SK-N-SH treated with all-trans-retinoic acid at 6 μM for 48 hours (cell line): ENCODE data around the gene CEND1.

Experiments
- ATAC-seq: fragments of 200-7000 bp; cut with Tn5 transposase; 3 replicates; pipeline ENCODE4 v1.9.1; 2020; ENCODE audit warnings: mild to moderate bottlenecking, moderate library complexity
- ARNTL ChIP-seq: fragments of 450-650 bp; formaldehyde crosslinking; IDR thresholded peaks from 2 replicates; pipeline ENCODE4 v1.5.0; 2020; ENCODE audit warnings: low read depth, mild to moderate bottlenecking, moderate library complexity, borderline replicate concordance
- BACH2 ChIP-seq: fragments of 250-450 bp; sonication (Bioruptor Pico); IDR thresholded peaks from 2 replicates; pipeline ENCODE4 v1.9.0; 2021; ENCODE audit warnings: mild to moderate bottlenecking, borderline replicate concordance
- CSDC2 ChIP-seq: fragments of 250-450 bp; sonication (Bioruptor Pico); IDR thresholded peaks from 2 replicates; pipeline ENCODE4 v1.5.0; 2020; ENCODE audit warnings: mild to moderate bottlenecking, moderate library complexity
- ESRRG ChIP-seq: fragments of 250-450 bp; sonication (Bioruptor Pico); IDR thresholded peaks from 2 replicates; pipeline ENCODE4 v1.6.1; 2021; ENCODE audit warnings: mild to moderate bottlenecking
- GLIS3 ChIP-seq: fragments of 250-450 bp; sonication (Bioruptor Pico); IDR thresholded peaks from 2 replicates; pipeline ENCODE4 v1.5.0; 2020; ENCODE audit warnings: mild to moderate bottlenecking, moderate library complexity
- ISL1 ChIP-seq: fragments of 250-450 bp; sonication (Bioruptor Pico); IDR thresholded peaks from 2 replicates; pipeline ENCODE4 v2.1.2; 2022; ENCODE audit warnings: mild to moderate bottlenecking, moderate library complexity
- OSR1 ChIP-seq: fragments of 250-450 bp; sonication (Bioruptor Pico); IDR thresholded peaks from 2 replicates; pipeline ENCODE4 v1.8.0; 2022; ENCODE audit warnings: moderate library complexity, mild to moderate bottlenecking, inconsistent platforms
- PPARA ChIP-seq: fragments of 250-450 bp; sonication (Bioruptor Pico); IDR thresholded peaks from 2 replicates; pipeline ENCODE4 v1.5.0; 2020; ENCODE audit warnings: mild to moderate bottlenecking, borderline replicate concordance
- RARB ChIP-seq: fragments of 250-450 bp; sonication (Bioruptor Pico); IDR thresholded peaks from 2 replicates; pipeline ENCODE4 v1.8.0; 2021; ENCODE audit warnings: mild to moderate bottlenecking, moderate library complexity
- SNAI2 ChIP-seq: fragments of 250-450 bp; sonication (Bioruptor Pico); IDR thresholded peaks from 2 replicates; pipeline ENCODE4 v1.5.0; 2020; ENCODE audit warnings: mild to moderate bottlenecking, moderate library complexity
- TCF4 ChIP-seq: fragments of 250-450 bp; sonication (Bioruptor Pico); IDR thresholded peaks from 2 replicates; pipeline ENCODE4 v1.8.0; 2021; ENCODE audit warnings: mild to moderate bottlenecking, moderate library complexity, borderline replicate concordance
- TOX ChIP-seq: fragments of 250-450 bp; sonication (Bioruptor Pico); IDR thresholded peaks from 2 replicates; pipeline ENCODE4 v1.8.0; 2021; ENCODE audit warnings: mild to moderate bottlenecking, moderate library complexity, borderline replicate concordance
- ZC3H10 ChIP-seq: fragments of 250-450 bp; sonication (Bioruptor Pico); IDR thresholded peaks from 2 replicates; pipeline ENCODE4 v1.5.1; 2021; ENCODE audit warnings: mild to moderate bottlenecking, moderate library complexity
- ZFP3 ChIP-seq: fragments of 250-450 bp; sonication (Bioruptor Pico); IDR thresholded peaks from 2 replicates; pipeline ENCODE4 v1.5.0; 2020; ENCODE audit warnings: mild to moderate bottlenecking, moderate library complexity
- ZFP30 ChIP-seq: fragments of 450-650 bp; formaldehyde crosslinking; IDR thresholded peaks from 2 replicates; pipeline ENCODE4 v1.5.0; 2022; ENCODE audit warnings: mild to moderate bottlenecking, moderate library complexity
- ZNF565 ChIP-seq: fragments of 450-650 bp; formaldehyde crosslinking; conservative IDR thresholded peaks from 2 replicates; pipeline ENCODE4 v1.5.0; 2020; ENCODE audit warnings: low read depth, mild to moderate bottlenecking, moderate library complexity
- TF ChIP-seq, protein P1 (sequence below): fragments of 250-450 bp; sonication (Bioruptor Pico); IDR thresholded peaks from 2 replicates; pipeline ENCODE4 v1.5.0; 2020; ENCODE audit warnings: mild to moderate bottlenecking, moderate library complexity
- TF ChIP-seq, protein P2 (sequence below): fragments of 250-450 bp; sonication (Bioruptor Pico); IDR thresholded peaks from 2 replicates; pipeline ENCODE4 v1.5.1; 2021; ENCODE audit warnings: mild to moderate bottlenecking, moderate library complexity
- TF ChIP-seq, protein P3 (sequence below): fragments of 250-450 bp; sonication (Bioruptor Pico); IDR thresholded peaks from 2 replicates; pipeline ENCODE4 v1.8.0; 2020; ENCODE audit warnings: mild to moderate bottlenecking, moderate library complexity, borderline replicate concordance
- TF ChIP-seq, protein P4 (sequence below): fragments of 250-450 bp; sonication (Bioruptor Pico); IDR thresholded peaks from 2 replicates; pipeline ENCODE4 v1.5.1; 2020; ENCODE audit warnings: low read depth, mild to moderate bottlenecking, moderate library complexity
- TF ChIP-seq, protein P5 (sequence below): fragments of 250-450 bp; sonication (Bioruptor Pico); IDR thresholded peaks from 2 replicates; pipeline ENCODE4 v1.8.0; 2021; ENCODE audit warnings: low read depth, mild to moderate bottlenecking, moderate library complexity, borderline replicate concordance

CEND1 gene

DNA sequence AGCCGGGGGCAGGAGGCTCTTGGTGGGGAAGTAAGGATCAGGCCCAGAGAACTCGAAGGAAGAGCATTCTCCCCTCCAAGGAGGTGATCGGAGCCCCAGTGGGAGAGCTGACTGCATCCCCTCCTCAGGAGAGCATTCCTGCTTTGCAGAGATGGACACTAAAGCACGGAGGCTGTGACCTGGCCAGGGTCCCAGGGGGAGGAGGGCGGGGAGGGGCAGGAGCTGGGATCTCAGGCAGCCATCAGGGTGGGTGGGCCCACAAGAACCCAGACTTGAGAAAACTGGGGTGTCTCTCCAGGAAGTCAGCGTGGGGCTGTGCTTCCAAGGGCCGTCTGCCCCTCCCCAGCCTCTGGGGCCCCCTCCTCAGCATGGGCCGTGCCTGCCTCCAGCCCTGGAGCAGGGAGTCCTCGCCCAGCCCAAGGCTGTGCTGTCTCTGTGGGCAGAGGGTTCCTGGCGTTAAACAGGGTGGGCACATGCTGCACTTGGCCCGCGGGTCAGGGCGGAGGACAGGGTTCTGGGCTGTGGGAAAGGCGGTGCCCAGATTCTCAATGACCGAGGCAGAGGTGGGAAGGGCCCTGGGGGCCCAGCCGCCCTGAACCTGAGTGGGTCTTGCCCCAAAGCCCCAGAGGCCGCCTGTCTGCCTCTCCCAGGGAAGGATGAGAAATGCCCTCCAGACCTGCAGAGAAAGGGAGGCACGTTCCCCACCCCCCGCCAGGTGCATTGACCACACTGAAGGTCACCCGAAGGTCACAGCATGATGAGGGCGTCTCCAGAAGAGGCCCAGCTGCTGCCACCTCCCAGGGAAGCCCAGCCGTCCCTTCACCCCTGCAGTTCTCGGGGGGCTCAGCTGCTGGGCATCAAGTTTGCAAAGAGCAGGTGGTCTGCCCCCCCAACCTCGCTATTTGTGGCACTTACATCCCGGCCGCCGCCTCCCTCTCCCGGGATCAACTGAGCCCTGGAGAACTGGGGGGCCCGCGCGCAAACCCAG lies 643 bp downstream of the CEND1 start:
- TF ChIP-seq ESRRG (CRISPR knock-in tag) (0 out of 2 replicates have a peak, but pooled peaks have one; percentile 55), ZNF565 (CRISPR knock-in tag) (no peak)
- peak; percentile 4 for ATAC-seq

DNA sequence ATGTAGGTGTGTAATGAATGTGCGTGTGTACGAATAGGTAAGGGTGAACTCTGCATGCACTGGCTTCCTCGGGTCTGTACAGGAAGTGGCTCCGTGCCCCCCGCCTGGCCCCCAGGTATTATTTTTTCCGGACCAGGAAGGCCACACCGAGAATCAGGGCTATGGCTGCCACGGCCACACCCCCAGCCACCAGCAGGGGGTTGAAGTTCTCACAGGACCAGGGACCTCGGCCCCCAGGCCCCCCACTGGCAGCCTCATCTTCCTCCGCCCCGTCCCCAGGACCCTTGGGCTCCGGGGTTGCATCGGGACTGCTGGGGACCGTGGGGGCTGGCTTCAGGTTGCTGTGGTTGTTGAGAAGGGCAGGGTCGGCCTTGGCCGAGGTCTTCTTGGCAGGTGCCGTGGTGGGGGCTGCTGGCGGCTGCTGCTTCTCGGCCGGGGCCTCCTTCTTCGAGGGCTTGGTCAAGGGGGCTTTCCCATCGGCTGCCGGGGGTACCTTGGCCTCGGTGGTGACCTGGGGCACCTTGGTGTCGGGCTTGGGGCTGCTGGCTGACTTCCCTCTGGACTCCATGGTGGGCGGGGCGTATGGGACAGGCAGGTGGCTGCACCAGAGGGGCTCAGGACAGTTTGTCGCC lies 1.8 kb downstream of the CEND1 start:
- ATAC-seq = no peak

DNA sequence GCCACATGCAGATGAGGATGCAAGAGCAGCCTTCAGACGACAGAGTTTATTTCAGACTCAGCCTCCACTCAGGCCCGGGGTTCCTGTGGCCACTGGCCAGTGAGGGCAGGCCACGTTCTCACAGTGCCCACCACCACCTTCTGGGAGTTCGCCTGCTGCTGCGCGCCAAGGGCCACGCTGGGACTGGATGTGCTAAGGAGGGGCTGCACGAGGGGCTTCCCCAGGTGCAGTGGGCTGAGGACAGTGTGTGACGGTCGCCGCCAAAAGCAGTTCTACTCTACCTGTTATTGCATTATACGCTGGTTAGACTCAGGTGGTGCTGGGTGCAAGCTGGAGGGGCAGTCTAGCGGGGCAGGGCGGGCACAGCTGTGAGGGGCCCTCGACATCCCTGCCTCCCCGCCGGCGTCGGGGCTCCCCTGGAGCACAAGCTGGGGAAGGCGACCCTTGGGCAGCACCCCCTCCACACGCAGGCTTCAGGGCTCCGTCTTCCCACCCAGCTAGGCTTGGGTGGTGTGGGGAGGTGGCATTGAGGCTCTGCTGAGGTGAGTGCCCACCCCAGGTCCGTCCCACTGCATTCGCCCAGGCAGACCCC lies 2.7 kb downstream of the CEND1 start:
- no peak for ATAC-seq
- TF ChIP-seq PPARA = no peak
- TF ChIP-seq ZFP3 = no peak
- TF ChIP-seq BACH2 (CRISPR knock-in tag) = no peak
- TF ChIP-seq, protein P1, sequence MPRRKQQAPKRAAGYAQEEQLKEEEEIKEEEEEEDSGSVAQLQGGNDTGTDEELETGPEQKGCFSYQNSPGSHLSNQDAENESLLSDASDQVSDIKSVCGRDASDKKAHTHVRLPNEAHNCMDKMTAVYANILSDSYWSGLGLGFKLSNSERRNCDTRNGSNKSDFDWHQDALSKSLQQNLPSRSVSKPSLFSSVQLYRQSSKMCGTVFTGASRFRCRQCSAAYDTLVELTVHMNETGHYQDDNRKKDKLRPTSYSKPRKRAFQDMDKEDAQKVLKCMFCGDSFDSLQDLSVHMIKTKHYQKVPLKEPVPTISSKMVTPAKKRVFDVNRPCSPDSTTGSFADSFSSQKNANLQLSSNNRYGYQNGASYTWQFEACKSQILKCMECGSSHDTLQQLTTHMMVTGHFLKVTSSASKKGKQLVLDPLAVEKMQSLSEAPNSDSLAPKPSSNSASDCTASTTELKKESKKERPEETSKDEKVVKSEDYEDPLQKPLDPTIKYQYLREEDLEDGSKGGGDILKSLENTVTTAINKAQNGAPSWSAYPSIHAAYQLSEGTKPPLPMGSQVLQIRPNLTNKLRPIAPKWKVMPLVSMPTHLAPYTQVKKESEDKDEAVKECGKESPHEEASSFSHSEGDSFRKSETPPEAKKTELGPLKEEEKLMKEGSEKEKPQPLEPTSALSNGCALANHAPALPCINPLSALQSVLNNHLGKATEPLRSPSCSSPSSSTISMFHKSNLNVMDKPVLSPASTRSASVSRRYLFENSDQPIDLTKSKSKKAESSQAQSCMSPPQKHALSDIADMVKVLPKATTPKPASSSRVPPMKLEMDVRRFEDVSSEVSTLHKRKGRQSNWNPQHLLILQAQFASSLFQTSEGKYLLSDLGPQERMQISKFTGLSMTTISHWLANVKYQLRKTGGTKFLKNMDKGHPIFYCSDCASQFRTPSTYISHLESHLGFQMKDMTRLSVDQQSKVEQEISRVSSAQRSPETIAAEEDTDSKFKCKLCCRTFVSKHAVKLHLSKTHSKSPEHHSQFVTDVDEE (CRISPR knock-in tag) = no peak
- no peak for TF ChIP-seq RARB (CRISPR knock-in tag)
- no peak for TF ChIP-seq ESRRG (CRISPR knock-in tag)
- TF ChIP-seq OSR1 = no peak
- no peak for TF ChIP-seq ZNF565 (CRISPR knock-in tag)
- no peak for TF ChIP-seq GLIS3 (CRISPR knock-in tag)
- TF ChIP-seq TCF4 (CRISPR knock-in tag) = no peak
- TF ChIP-seq SNAI2 = no peak
- no peak for TF ChIP-seq ZC3H10 (CRISPR knock-in tag)
- TF ChIP-seq, protein P2, sequence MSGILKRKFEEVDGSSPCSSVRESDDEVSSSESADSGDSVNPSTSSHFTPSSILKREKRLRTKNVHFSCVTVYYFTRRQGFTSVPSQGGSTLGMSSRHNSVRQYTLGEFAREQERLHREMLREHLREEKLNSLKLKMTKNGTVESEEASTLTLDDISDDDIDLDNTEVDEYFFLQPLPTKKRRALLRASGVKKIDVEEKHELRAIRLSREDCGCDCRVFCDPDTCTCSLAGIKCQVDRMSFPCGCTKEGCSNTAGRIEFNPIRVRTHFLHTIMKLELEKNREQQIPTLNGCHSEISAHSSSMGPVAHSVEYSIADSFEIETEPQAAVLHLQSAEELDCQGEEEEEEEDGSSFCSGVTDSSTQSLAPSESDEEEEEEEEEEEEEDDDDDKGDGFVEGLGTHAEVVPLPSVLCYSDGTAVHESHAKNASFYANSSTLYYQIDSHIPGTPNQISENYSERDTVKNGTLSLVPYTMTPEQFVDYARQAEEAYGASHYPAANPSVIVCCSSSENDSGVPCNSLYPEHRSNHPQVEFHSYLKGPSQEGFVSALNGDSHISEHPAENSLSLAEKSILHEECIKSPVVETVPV (CRISPR knock-in tag) = no peak
- TF ChIP-seq, protein P3, sequence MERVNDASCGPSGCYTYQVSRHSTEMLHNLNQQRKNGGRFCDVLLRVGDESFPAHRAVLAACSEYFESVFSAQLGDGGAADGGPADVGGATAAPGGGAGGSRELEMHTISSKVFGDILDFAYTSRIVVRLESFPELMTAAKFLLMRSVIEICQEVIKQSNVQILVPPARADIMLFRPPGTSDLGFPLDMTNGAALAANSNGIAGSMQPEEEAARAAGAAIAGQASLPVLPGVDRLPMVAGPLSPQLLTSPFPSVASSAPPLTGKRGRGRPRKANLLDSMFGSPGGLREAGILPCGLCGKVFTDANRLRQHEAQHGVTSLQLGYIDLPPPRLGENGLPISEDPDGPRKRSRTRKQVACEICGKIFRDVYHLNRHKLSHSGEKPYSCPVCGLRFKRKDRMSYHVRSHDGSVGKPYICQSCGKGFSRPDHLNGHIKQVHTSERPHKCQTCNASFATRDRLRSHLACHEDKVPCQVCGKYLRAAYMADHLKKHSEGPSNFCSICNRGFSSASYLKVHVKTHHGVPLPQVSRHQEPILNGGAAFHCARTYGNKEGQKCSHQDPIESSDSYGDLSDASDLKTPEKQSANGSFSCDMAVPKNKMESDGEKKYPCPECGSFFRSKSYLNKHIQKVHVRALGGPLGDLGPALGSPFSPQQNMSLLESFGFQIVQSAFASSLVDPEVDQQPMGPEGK (CRISPR knock-in tag) = no peak
- no peak for TF ChIP-seq CSDC2 (CRISPR knock-in tag)
- no peak for TF ChIP-seq ARNTL (CRISPR knock-in tag)
- TF ChIP-seq, protein P4, sequence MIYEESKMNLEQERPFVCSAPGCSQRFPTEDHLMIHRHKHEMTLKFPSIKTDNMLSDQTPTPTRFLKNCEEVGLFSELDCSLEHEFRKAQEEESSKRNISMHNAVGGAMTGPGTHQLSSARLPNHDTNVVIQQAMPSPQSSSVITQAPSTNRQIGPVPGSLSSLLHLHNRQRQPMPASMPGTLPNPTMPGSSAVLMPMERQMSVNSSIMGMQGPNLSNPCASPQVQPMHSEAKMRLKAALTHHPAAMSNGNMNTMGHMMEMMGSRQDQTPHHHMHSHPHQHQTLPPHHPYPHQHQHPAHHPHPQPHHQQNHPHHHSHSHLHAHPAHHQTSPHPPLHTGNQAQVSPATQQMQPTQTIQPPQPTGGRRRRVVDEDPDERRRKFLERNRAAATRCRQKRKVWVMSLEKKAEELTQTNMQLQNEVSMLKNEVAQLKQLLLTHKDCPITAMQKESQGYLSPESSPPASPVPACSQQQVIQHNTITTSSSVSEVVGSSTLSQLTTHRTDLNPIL (CRISPR knock-in tag) = no peak
- no peak for TF ChIP-seq TOX (CRISPR knock-in tag)
- TF ChIP-seq ISL1 (CRISPR knock-in tag) = no peak
- TF ChIP-seq ZFP30 (CRISPR knock-in tag) = no peak

More for the DNA sequence above, 1.8 kb downstream of the CEND1 start:
- no peak for TF ChIP-seq ARNTL (CRISPR knock-in tag)
- no peak for TF ChIP-seq SNAI2
- no peak for TF ChIP-seq ZNF565 (CRISPR knock-in tag)
- TF ChIP-seq, protein P5, sequence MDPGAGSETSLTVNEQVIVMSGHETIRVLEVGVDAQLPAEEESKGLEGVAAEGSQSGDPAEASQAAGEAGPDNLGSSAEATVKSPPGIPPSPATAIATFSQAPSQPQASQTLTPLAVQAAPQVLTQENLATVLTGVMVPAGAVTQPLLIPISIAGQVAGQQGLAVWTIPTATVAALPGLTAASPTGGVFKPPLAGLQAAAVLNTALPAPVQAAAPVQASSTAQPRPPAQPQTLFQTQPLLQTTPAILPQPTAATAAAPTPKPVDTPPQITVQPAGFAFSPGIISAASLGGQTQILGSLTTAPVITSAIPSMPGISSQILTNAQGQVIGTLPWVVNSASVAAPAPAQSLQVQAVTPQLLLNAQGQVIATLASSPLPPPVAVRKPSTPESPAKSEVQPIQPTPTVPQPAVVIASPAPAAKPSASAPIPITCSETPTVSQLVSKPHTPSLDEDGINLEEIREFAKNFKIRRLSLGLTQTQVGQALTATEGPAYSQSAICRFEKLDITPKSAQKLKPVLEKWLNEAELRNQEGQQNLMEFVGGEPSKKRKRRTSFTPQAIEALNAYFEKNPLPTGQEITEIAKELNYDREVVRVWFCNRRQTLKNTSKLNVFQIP (CRISPR knock-in tag) = no peak
- TF ChIP-seq, protein P3 (CRISPR knock-in tag) = no peak
